ENCODE results near the gene TBC1D5. TPM values are rescaled to one million over a fixed set of nuclear protein-coding genes. Genes with fewer than 3 reads are reported as not detected.

TBC1D5 gene
- total and polyA plus RNA-seq, 2 donors (not counting 1 experiment from before 2014, with no cell fraction given): 22.6 to 111 TPM

DNA sequence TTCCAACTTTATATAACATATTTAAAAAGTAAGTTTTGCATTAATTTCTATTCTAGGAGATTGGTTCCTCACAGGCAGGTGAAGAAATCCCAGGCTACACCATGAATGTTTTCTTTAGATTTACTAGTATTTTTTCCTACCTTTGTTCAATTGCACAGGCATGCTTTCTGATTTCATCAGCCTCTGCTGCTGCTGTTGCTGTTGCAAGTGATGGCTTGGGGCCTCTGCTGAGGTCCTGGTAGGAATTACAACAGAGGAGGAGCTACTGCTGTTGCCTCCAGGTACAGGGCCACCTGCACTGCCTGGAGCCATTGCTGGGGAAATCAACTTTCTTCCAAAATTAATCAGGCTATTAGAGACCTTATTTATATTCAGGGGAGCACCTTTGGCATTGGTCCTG is 504.4 kb downstream of the TBC1D5 start:
- Histone ChIP-seq H4K20me1 (ENCODE audit: control insufficient read depth, insufficient read depth, low read length, poor library complexity, severe bottlenecking) (no peaks in the 10 kb centered on the region), H3K27me3 (replicated peaks in 1 of 4; ENCODE audit: control extremely low read depth in 1 of 4, control insufficient read depth in 3 of 4, insufficient read depth in 4 of 4, low read length in 3 of 4) (no peaks in the 10 kb centered on the region), H3K4me3 (ENCODE audit: control extremely low read depth in 1 of 5, extremely low read depth in 1 of 5, insufficient read depth in 1 of 5, low read depth in 2 of 5, low read length in 4 of 5) (no peak overlapping the region), H3K4me1 (ENCODE audit: control insufficient read depth in 2 of 2, insufficient read depth in 2 of 2, low read length in 2 of 2) (no peaks in the 10 kb centered on the region), H3K9me3 (ENCODE audit: control extremely low read depth in 1 of 3, control insufficient read depth in 2 of 3, insufficient read depth in 1 of 3, low read length in 2 of 3) (no peaks in the 10 kb centered on the region), H3K79me2 (ENCODE audit: control insufficient read depth, insufficient read depth, low read length) (no peaks in the 10 kb centered on the region), H3K9ac (ENCODE audit: low read length) (no peak overlapping the region), H3K36me3 (replicated peaks in 1 of 2; ENCODE audit: control extremely low read depth in 1 of 2, control insufficient read depth in 1 of 2, extremely low read depth in 1 of 2, insufficient read depth in 2 of 2, low read length in 1 of 2) (peaks cover 4 to 6% of the 10 kb centered on the region in 2 experiments), H2AFZ (ENCODE audit: insufficient read depth, low read depth, low read length, poor library complexity, severe bottlenecking) (no peak overlapping the region), H3K27ac (ENCODE audit: low read length in 2 of 2) (no peak overlapping the region), H3K4me2 (replicated peaks; ENCODE audit: low read depth, low read length, poor library complexity, severe bottlenecking) (no peak overlapping the region)
- CTCF ChIA-PET: interaction anchor here (1.0 to 1.4 kb wide), 2 partner anchors 410 to 636 kb away, joined by 4 to 5 read pairs; no protein-coding TSS in a partner anchor
- DNase-seq (no peak), ATAC-seq (ENCODE audit: low read depth) (no peak)
- POLR2A ChIA-PET: interaction anchor here (0.6 kb wide), 1 partner anchor 648 kb away, joined by 3 read pairs; no protein-coding TSS in a partner anchor
- no peak overlapping the region for H3K27ac Mint-ChIP-seq
- peaks cover 4% of the 10 kb centered on the region for H3K4me1 Mint-ChIP-seq
- no peak for TF ChIP-seq EZH2 (IDR thresholded peaks at IDR 0.05; ENCODE audit: borderline replicate concordance, insufficient read depth, low read depth, low read length, poor library complexity, severe bottlenecking)
- TF ChIP-seq CTCF (IDR thresholded peaks at IDR 0.05): no peak
- intact Hi-C loops (cut with micrococcal nuclease): loop anchor here (10.0 kb wide), 1 partner anchor 203 kb away; no protein-coding TSS in a partner anchor
- no peaks in the 10 kb centered on the region for H3K27me3 Mint-ChIP-seq
- no peak overlapping the region for H3K4me3 Mint-ChIP-seq
- no peaks in the 10 kb centered on the region for H3K9me3 Mint-ChIP-seq (ENCODE audit: insufficient read depth)

DNA sequence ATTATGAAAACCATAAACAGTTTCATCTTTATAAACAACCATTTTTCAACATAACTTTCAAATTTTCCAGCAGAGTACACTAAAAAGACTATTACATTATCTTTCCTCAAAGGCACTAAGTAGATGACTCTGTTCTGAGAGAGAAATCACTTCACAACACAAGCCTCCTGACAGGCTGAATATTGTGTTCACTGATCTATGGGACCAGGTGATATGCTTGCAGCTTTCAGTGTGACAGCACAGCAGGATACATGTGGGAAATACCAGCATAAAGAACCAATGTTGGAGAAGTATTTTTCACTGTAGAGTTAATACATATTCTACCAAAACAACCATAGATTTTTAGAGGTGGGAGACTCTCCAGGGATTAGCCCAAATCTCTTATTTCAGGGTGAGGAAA is 507.1 kb downstream of the TBC1D5 start:
- TF ChIP-seq CTCF (IDR thresholded peaks at IDR 0.05) (no peak), EZH2 (IDR thresholded peaks at IDR 0.05; ENCODE audit: borderline replicate concordance, insufficient read depth, low read depth, low read length, poor library complexity, severe bottlenecking) (no peak)
- Histone ChIP-seq H3K36me3 (replicated peaks in 1 of 2; ENCODE audit: control extremely low read depth in 1 of 2, control insufficient read depth in 1 of 2, extremely low read depth in 1 of 2, insufficient read depth in 2 of 2, low read length in 1 of 2) (peaks cover 4 to 6% of the 10 kb centered on the region in 2 experiments), H4K20me1 (ENCODE audit: control insufficient read depth, insufficient read depth, low read length, poor library complexity, severe bottlenecking) (no peaks in the 10 kb centered on the region), H3K9ac (ENCODE audit: low read length) (no peak overlapping the region), H3K27ac (ENCODE audit: low read length in 2 of 2) (peak overlapping the region in 1 of 2 donors; percentile 32), H3K4me3 (ENCODE audit: control extremely low read depth in 1 of 5, extremely low read depth in 1 of 5, insufficient read depth in 1 of 5, low read depth in 2 of 5, low read length in 4 of 5) (no peak overlapping the region), H3K4me1 (ENCODE audit: control insufficient read depth in 2 of 2, insufficient read depth in 2 of 2, low read length in 2 of 2) (peaks cover 4 to 13% of the 10 kb centered on the region in 2 donors), H3K4me2 (replicated peaks; ENCODE audit: low read depth, low read length, poor library complexity, severe bottlenecking) (no peak overlapping the region), H3K27me3 (replicated peaks in 1 of 4; ENCODE audit: control extremely low read depth in 1 of 4, control insufficient read depth in 3 of 4, insufficient read depth in 4 of 4, low read length in 3 of 4) (no peaks in the 10 kb centered on the region), H3K79me2 (ENCODE audit: control insufficient read depth, insufficient read depth, low read length) (no peaks in the 10 kb centered on the region), H2AFZ (ENCODE audit: insufficient read depth, low read depth, low read length, poor library complexity, severe bottlenecking) (no peak overlapping the region), H3K9me3 (ENCODE audit: control extremely low read depth in 1 of 3, control insufficient read depth in 2 of 3, insufficient read depth in 1 of 3, low read length in 2 of 3) (no peaks in the 10 kb centered on the region)
- Mint-ChIP-seq H3K27ac (peak overlapping the region; percentile 5), H3K27me3 (no peaks in the 10 kb centered on the region), H3K4me3 (no peak overlapping the region), H3K4me1 (peaks cover 20% of the 10 kb centered on the region), H3K9me3 (ENCODE audit: insufficient read depth) (no peaks in the 10 kb centered on the region)
- no peak for DNase-seq
- POLR2A ChIA-PET: no interaction called here
- intact Hi-C loops (cut with micrococcal nuclease): loop anchor here (10.0 kb wide), 1 partner anchor 201 kb away; no protein-coding TSS in a partner anchor
- CTCF ChIA-PET: interaction anchor here (1.1 to 7.1 kb wide), 6 partner anchors 15 to 945 kb away, joined by 3 to 139 read pairs (median 4); no protein-coding TSS in a partner anchor
- ATAC-seq (ENCODE audit: low read depth): no peak

Data from B cell (primary cell).